ENCODE measurements around the gene HS3ST1.

HS3ST1 gene

GRCh38 chr4:11359591-11359990 is 69.1 kb downstream of the HS3ST1 start:
- no peak for ATAC-seq
- TF ChIP-seq BACH2 (CRISPR knock-in tag; IDR thresholded peaks at IDR 0.05; ENCODE audit: borderline replicate concordance) (no peak), ARNTL (CRISPR knock-in tag; IDR thresholded peaks at IDR 0.05; ENCODE audit: borderline replicate concordance, low read depth) (no peak), ZFP3 (CRISPR knock-in tag; IDR thresholded peaks at IDR 0.05) (no peak), ZC3H10 (CRISPR knock-in tag; IDR thresholded peaks at IDR 0.05) (no peak), ZFP30 (CRISPR knock-in tag; IDR thresholded peaks at IDR 0.05) (no peak), TOX (CRISPR knock-in tag; IDR thresholded peaks at IDR 0.05; ENCODE audit: borderline replicate concordance) (no peak), ZNF8 (CRISPR knock-in tag; IDR thresholded peaks at IDR 0.05) (no peak), PATZ1 (CRISPR knock-in tag; IDR thresholded peaks at IDR 0.05; ENCODE audit: borderline replicate concordance) (no peak), OSR1 (CRISPR knock-in tag; IDR thresholded peaks at IDR 0.05) (no peak), RARB (CRISPR knock-in tag; IDR thresholded peaks at IDR 0.05) (no peak), ISL1 (CRISPR knock-in tag; IDR thresholded peaks at IDR 0.05) (no peak), CREB5 (CRISPR knock-in tag; IDR thresholded peaks at IDR 0.05; ENCODE audit: low read depth) (no peak), TCF4 (CRISPR knock-in tag; IDR thresholded peaks at IDR 0.05; ENCODE audit: borderline replicate concordance) (no peak), POU6F1 (CRISPR knock-in tag; IDR thresholded peaks at IDR 0.05; ENCODE audit: borderline replicate concordance, low read depth) (no peak), TSHZ2 (CRISPR knock-in tag; IDR thresholded peaks at IDR 0.05) (no peak), SNAI2 (CRISPR knock-in tag; IDR thresholded peaks at IDR 0.05) (no peak), ESRRG (CRISPR knock-in tag; IDR thresholded peaks at IDR 0.05) (no peak), CSRNP3 (CRISPR knock-in tag; IDR thresholded peaks at IDR 0.05) (no peak), CSDC2 (CRISPR knock-in tag; IDR thresholded peaks at IDR 0.05) (no peak), GLIS3 (CRISPR knock-in tag; IDR thresholded peaks at IDR 0.05) (no peak)

GRCh38 chr4:11355226-11355625 is 73.5 kb downstream of the HS3ST1 start:
- no peak for ATAC-seq
- TF ChIP-seq BACH2 (CRISPR knock-in tag; IDR thresholded peaks at IDR 0.05; ENCODE audit: borderline replicate concordance) (no peak), SNAI2 (CRISPR knock-in tag; IDR thresholded peaks at IDR 0.05) (no peak), TOX (CRISPR knock-in tag; IDR thresholded peaks at IDR 0.05; ENCODE audit: borderline replicate concordance) (no peak), ZC3H10 (CRISPR knock-in tag; IDR thresholded peaks at IDR 0.05) (no peak), PPARA (CRISPR knock-in tag; IDR thresholded peaks at IDR 0.05; ENCODE audit: borderline replicate concordance) (no peak), PATZ1 (CRISPR knock-in tag; IDR thresholded peaks at IDR 0.05; ENCODE audit: borderline replicate concordance) (no peak), ZNF8 (CRISPR knock-in tag; IDR thresholded peaks at IDR 0.05) (no peak), ARNTL (CRISPR knock-in tag; IDR thresholded peaks at IDR 0.05; ENCODE audit: borderline replicate concordance, low read depth) (no peak), TCF4 (CRISPR knock-in tag; IDR thresholded peaks at IDR 0.05; ENCODE audit: borderline replicate concordance) (no peak), TSHZ2 (CRISPR knock-in tag; IDR thresholded peaks at IDR 0.05) (no peak), CSDC2 (CRISPR knock-in tag; IDR thresholded peaks at IDR 0.05) (no peak), CREB5 (CRISPR knock-in tag; IDR thresholded peaks at IDR 0.05; ENCODE audit: low read depth) (no peak), OSR1 (CRISPR knock-in tag; IDR thresholded peaks at IDR 0.05) (no peak), ZNF70 (CRISPR knock-in tag; IDR thresholded peaks at IDR 0.05) (no peak)

Measured in SK-N-SH treated with all-trans-retinoic acid at 6 μM for 48 hours (cell line).